CMK (cell line): ENCODE results near the gene SPDEF.

Source experiments
- DNase-seq: peaks from one replicate; pipeline ENCODE4 v3.0.0-alpha.2; 2010; ENCODE audit warnings: low read depth

The SPDEF gene

DNA sequence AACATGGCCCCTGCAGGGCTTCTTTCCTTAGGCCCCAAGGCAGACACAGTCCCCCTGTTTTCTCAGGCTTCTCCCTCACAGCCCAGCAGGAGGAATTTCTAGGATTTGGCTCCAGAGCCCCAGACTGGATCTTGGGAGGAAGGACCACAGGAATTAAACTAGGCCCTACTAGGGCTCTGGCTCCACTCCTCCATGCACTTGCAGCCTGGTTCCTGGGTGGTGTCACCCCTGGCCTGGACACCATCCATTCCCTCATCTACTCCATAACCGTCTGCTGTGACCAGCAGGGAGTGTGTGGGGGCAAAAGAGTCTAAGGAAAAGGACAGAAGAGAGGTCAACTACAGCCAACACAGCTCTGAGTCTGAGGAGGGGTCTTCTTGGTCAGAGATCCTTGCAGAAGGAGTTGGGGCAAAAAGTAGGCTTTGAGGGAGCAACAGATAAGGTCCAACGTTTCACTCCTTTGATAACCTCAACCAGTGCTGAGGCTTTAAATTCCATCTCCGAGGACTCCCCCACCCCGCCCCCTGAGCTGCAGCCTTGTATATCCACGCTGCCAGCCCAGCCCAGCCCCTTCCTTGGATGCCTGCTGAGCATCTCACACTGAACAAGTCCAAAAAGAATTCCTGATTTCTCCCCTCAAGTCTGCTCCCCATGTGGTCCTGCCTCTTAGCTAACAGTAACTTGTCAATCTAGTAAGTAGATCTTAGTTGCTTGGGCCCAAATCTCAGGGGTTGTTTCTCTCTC, 27.9 kb upstream of the SPDEF start:
- DNase-seq, result no peak

DNA sequence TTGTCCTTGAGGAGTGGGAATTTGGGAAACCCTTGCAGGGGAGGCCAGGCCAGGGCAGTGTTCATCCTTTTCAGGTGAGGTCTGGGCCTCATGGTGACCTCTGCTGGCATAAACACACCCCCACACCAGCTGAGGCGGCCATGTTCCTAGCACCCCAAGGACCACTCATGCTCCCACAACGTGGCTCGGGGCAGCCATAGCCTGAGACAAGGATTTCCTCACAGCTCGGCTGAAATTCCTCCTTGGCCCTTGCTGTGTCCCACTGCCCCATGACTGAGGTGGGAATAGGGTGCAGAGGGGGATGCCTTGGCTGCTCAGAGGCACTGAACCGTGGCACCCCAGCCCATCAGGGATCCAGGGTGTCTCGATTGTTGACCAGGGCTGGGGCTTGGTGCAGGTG, 27.3 kb upstream of the SPDEF start:
- DNase-seq, result no peak

DNA sequence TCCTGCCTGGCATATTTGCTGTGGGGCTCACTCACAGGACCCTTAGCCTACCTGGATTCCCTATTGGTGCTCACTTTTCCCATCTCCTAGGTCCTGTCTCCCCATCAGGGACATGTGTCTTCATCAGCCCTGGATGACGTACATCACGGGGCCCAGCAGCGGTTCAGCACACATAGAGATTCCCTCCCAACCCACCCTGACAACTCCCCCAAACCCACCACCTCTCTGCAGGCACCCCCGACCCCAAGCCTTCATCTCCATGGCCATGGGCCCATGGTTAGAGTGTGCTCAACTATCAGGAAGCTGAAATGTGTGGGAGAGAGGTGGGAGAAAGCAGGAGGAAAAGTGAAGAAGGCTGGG, 25.4 kb upstream of the SPDEF start:
- no peak for DNase-seq

GRCh38 chr6:34580707-34581560, 24.8 kb upstream of the SPDEF start:
- no peak for DNase-seq

- DNase-seq, result no peak
Measured at GRCh38 chr6:34578445-34579262, 22.5 kb upstream of the SPDEF start.

GRCh38 chr6:34576286-34576955, 20.3 kb upstream of the SPDEF start:
- DNase-seq, result no peak

- DNase-seq, result no peak
Measured at GRCh38 chr6:34575326-34575725, 19.2 kb upstream of the SPDEF start.

DNA sequence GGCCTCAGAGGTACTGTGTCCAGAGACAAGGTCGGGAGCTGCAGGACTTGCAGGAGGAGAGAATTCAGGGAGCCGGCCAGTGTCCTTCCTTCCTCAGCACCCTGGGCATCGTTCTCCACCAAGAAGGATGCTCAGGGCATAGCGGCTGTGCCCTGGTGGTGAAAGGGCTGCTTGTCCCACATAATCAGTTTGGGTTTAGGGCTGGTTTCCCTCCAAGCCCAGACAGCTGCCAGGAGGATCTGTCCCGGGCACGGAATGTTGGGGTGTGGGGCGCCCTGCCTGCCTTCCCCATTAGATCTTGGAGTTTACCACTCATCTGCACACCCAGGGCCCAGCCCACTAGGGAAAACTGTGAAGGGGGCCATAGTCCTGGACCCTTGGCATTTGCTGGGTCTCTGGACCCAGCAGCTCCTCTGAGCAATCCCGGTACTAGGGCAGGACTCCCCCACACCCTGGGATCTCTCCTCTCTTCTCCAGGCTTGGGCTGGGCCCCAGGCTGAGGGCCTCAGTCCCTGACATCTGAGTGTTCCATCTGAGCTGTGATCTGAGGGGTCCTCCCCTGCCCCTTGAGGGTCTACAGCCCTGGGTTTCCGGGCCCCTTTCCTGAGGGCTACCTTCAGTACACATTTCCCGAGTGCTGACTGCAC, 18.6 kb upstream of the SPDEF start:
- DNase-seq, result no peak

DNA sequence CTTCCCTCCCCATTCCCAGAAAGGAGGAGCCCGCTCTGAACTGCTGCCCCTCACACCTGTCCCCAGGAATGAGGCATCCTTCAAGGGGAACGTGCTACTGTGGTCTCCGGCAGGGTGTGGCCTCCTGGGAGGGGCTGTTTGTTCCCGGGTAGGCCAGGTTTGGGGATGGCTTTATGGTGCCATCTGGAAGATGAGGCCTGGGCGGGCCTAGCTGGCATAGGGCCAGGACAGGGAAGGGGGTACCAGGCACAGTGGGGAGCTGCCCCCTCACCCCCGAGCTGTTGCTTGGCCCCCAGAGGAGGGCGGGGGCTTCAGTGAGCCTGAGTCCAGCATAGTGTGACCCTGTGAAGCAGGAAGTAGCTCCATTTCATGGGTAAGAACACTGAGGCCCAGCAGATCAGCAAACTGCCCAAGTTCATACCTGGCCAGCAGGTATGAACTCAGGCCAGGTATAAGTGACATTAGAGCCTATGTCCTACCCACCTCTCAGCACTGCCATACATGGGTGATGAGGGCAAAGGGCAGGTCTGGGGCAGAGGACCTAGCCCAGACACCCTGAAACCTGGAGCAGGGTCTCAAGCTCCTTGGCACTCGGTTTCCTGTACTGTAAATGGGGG, 17.5 kb upstream of the SPDEF start:
- no peak for DNase-seq

DNA sequence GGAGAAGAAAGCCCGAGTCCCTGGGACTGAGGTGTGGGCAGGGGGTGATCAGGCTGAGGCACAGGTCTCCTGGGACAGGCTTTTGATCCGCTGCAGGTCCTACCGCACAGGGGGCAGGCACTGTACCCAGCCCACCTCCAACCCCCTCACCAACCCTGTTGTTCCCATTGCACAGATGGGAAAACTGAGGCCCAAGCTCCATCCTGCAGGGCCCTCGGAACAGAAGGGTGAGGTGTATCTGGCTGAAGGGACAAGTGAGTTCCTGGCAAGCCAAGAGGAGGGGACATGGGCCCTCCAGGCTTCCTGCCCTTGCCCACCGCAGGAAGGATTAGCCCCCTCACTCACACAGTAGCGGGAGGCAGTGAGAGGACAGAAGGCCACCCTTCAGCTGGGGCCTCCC, 16.5 kb upstream of the SPDEF start:
- no peak for DNase-seq

DNA sequence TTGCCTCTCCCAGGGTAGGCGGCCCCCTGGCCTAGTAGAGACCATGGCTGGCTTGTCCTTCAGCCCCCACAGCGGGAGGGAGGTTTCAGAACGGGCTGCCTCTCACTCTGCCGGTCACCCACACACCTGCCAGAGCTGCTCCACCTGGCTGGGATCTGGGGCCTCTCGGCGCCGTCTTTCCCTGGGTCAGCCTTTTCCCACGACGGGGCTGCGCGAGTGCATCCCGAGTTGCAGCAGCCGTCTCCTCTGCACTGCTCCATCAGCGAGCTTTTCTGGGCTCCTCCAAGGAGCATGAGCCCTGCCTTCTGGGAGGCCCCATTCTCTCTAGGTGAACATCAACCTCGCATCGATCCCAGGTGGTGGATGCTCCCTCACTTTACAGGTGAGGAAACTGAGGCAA, 15.9 kb upstream of the SPDEF start:
- DNase-seq, result no peak

- no peak for DNase-seq
Measured at GRCh38 chr6:34571388-34571787, 15.3 kb upstream of the SPDEF start.

DNA sequence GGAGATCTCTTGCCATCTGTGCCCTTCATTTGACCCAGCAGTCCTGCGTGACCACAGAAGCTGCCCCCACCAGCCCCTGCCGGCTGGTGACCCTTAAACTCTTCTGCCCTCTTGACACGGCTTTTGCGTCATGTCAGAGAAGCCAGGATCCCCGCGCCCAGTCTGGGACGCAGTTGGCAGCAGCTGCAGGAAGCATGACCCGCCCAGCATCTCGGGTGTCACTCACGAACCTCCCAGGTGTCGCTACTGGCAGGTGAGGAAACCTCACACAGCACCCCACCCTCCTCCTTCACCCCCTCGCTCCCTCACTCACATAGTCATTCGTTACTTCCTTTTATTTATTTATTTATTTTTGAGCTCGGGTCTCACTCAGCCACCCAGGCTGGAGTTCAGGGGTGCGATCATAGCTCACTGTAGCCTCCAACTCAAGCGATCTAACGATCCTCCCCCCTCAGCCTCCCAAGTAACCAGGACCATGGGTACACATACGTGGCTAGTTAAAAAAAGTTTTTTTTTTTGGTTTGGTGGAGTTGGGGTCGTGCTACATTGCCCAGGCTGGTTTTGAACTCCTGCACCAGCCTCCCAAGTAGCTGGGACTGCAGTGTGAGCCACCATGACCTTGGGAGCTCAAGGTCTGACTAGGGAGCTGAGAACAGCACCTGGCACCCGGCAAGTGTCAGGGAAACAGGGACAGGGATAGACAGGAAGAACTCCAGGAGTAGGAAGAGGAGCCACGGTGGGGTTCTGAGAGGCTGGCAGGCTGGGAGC, 14.1 kb upstream of the SPDEF start:
- no peak for DNase-seq

DNA sequence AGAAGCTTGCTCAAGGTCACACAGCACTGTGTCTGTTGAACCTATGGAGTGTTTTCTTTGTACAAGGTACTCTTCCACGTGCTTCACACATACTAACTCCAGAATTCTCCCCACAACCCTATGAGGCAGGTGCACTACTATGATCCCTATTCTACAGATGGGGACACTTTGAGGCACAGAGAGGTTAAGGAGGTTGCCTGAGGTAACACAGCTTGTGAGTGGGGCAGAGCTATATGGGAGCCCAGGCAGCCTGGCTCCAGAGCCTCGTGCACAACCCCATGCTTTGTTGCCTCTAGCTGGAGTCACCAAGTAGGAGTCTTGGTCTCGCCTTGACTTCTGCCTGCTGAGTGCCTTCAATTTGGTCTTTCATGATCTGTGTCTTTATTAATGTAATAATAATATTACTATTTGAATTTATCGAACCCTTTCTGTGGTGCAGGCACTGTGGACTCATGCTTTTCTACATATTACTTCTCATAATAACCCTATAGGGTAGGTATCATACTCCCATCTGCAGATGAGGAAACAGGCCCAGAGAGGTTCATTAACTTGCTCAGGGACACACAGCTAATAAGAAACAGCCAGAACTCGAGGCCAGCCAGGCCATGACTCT, 13.3 kb upstream of the SPDEF start:
- DNase-seq, result no peak

- DNase-seq, result no peak
Measured at GRCh38 chr6:34568341-34569201, 12.4 kb upstream of the SPDEF start.

- DNase-seq, result no peak
Measured at GRCh38 chr6:34566830-34567546, 10.9 kb upstream of the SPDEF start.

DNA sequence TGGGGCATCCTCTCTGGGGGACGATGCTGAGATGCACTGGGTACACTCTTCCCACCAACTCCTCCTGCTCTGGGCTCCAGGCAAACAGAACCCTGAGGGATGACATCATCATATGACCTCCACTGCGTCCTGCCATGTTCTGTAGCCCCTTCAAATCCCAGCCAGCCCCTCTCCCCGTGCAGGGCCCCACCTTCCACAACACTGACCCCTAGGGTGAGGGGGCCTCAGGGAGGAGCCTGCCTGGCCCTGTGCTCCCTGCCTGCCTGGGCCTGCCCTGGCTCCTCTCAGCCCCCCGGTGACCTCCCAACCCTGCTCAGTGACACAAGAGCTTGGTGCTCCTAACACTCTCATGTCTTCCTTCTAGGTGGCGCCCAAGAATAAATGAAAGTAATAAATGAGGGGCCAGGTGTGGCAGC, 9.6 kb upstream of the SPDEF start:
- DNase-seq, result no peak

DNA sequence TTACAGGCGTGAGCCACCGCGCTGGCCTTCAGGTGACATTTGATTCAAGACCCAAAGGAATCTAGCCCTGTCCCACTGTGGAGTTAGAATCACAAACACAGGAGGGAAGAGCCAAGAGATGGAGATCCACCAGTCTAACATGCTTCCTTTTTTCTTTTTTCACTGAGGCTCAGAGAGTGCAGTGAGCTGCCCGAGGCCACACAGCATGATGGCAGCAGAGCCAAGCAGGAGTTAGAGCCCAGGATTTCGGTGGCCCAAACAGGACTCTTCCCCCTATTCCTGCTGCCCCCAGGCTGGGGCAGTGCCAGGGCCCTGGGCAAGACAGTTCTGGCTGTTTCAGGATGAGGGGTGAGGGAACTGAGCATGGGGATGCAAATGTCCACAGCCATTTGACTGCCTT, 8.1 kb upstream of the SPDEF start:
- DNase-seq, result no peak
